Endothelial cell of umbilical vein (primary cell): ENCODE measurements around the gene RSPRY1.

Experiments used
- EZH2 ChIP-seq: IDR thresholded peaks from 2 replicates; pipeline ENCODE4 v1.6.1; 2012; ENCODE audit warnings: borderline replicate concordance, low read depth, mild to moderate bottlenecking, moderate library complexity, low read length, inconsistent platforms; ENCODE audit not compliant: severe bottlenecking
- GATA2 ChIP-seq: IDR thresholded peaks from 2 replicates; pipeline ENCODE4 v1.7.0; 2011; ENCODE audit warnings: low read depth, mild to moderate bottlenecking, moderate library complexity, mixed read lengths, low read length; ENCODE audit not compliant: insufficient read length, insufficient read depth
- POLR2A ChIP-seq: IDR thresholded peaks from 2 replicates; pipeline ENCODE4 v1.6.1; 2012; ENCODE audit warnings: low read depth, mild to moderate bottlenecking, control low read depth, low read length
- POLR2AphosphoS5 ChIP-seq: IDR thresholded peaks from 2 replicates; pipeline ENCODE4 v1.6.1; 2012; ENCODE audit warnings: low read depth, mild to moderate bottlenecking, control low read depth, low read length, moderate library complexity; ENCODE audit not compliant: insufficient read depth
- TF ChIP-seq, protein P1 (sequence below), 2 donors: IDR thresholded peaks; 1 replicate in 1 of 2; 2 replicates in 1 of 2; pipeline ENCODE4 v1.5.1; 2011; ENCODE audit warnings: low read length in 2 of 2, mild to moderate bottlenecking in 2 of 2, moderate library complexity in 2 of 2, control low read depth in 1 of 2, inconsistent platforms in 1 of 2, low read depth in 1 of 2; ENCODE audit not compliant: insufficient read depth in 1 of 2; ENCODE audit errors: extremely low read depth in 1 of 2

GRCh38 chr16:57144027-57144426, 42.1 kb upstream of the RSPRY1 start:
- TF ChIP-seq, protein P1, sequence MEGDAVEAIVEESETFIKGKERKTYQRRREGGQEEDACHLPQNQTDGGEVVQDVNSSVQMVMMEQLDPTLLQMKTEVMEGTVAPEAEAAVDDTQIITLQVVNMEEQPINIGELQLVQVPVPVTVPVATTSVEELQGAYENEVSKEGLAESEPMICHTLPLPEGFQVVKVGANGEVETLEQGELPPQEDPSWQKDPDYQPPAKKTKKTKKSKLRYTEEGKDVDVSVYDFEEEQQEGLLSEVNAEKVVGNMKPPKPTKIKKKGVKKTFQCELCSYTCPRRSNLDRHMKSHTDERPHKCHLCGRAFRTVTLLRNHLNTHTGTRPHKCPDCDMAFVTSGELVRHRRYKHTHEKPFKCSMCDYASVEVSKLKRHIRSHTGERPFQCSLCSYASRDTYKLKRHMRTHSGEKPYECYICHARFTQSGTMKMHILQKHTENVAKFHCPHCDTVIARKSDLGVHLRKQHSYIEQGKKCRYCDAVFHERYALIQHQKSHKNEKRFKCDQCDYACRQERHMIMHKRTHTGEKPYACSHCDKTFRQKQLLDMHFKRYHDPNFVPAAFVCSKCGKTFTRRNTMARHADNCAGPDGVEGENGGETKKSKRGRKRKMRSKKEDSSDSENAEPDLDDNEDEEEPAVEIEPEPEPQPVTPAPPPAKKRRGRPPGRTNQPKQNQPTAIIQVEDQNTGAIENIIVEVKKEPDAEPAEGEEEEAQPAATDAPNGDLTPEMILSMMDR (IDR thresholded peaks at IDR 0.05; ENCODE audit: extremely low read depth in 1 of 2, insufficient read depth in 1 of 2, low read depth in 1 of 2, low read length in 2 of 2): no peak
- no peak for TF ChIP-seq EZH2
- no peak for TF ChIP-seq POLR2AphosphoS5
- TF ChIP-seq GATA2: no peak
- no peak for TF ChIP-seq POLR2A
